ENCODE measurements around the gene C11orf54. TPM values are rescaled to one million over a fixed set of nuclear protein-coding genes. Genes with fewer than 3 reads are reported as not detected.

The C11orf54 gene
- 16.6 and 18.9 TPM in 2 replicates for total RNA-seq (2014; rRNA removed; shearing (Covaris generic))

DNA sequence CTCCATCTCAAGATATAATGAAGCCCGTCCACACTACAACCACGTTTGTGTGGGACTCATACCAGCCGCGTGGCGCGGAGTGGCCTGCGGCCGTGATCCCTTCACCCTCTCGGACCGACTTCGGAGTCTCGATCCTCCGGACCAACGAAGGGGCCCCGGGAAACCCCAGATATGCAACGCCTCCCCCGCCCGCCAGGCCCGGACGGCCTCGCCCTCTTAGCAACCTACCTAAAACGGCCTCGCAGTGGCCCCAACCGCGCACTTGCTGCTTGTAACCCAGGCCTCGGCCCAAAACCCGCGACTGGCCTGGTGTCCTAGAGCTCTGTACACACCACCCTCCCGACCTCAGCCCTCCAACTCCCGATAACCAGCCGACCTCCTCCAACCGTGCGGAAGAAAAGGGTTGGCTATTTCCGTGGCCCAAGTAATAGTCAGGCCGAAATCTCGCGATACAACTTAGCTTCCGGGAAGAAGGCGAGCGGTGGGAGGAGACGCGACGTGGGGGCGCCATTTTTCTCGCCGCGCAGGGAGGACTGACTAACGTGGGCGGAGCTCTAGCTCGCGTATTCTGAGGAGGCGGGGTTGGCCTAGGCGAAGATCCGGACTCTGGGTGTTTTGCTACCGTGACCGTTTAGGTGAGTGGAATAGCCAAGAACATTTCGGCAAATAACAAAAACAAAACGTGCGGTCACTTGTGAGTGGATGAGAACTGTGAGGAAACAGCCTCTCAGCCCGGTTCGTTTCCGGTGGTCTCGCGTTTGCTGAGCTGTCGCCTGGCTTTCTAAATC is at the start of gene C11orf54, which contains the start of gene TAF1D:
Gene C11orf54 (plus strand): TSS at position 579 of the 788 bp plus-strand sequence. CDS start 5,722 bp downstream, outside the sequence.
Gene TAF1D (minus strand): TSS at position 402 of the 788 bp plus-strand sequence. CDS start 2,191 bp downstream, outside the sequence.
- peak; percentile 97 for DNase-seq (ENCODE audit: low read depth)

DNA sequence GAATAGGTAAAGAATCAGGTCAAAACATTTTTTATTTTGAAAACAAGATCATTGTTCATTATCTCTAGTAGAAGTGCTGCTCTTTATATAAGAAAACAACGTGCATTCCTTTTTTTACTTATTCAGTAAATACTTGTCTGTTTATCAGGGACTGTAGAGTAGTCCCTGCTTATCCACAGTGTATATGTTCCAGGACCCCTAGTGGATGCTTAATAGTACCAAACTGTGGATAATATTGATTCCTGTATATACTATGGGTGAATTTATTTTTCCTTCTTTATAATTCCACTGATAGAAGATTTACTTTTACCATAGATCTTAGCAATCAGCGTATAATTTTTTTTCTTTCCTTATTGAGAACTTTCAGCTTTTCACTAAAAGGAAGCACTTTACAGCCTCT is 47.4 kb upstream of the C11orf54 start:
- no peak for DNase-seq (ENCODE audit: low read depth)

DNA sequence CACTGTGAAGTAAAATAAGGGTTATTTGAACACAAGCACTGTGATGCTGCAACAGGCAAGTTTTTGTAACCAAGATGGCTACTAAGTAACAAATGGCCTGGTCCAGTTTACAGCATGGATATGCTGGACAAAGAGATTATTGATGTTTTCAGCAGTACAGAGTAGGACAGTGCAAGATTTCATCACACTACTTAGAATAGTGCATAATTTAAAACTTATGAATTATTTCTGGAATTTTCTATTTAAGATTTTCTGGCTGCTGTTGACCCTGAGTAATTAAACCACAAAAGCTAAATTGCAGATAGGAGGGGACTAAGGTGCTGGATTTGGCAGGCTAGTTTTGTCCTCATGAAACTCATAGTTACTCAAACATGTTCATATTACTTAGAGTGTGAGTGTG is 46.9 kb upstream of the C11orf54 start:
- no peak for DNase-seq (ENCODE audit: low read depth)

DNA sequence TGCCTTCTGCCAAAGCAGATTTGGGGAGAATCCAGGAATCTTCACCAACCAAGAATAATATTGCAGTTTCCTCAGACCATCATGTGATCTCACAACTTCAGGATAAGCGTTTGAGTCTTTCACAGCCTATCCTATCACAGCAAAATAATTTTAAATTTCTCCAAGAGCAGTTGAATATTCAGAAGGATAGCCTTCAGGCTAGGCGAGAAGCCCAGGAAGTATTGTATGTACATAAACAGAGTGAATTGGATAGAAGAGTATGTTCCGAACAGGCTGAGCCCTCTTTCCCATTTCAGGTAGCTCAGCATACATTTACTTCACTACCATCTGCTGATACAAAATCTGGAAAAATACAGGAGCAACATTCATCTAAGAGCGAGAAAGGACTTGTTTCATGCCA is 43.9 kb upstream of the C11orf54 start:
- DNase-seq (ENCODE audit: low read depth) = no peak

DNA sequence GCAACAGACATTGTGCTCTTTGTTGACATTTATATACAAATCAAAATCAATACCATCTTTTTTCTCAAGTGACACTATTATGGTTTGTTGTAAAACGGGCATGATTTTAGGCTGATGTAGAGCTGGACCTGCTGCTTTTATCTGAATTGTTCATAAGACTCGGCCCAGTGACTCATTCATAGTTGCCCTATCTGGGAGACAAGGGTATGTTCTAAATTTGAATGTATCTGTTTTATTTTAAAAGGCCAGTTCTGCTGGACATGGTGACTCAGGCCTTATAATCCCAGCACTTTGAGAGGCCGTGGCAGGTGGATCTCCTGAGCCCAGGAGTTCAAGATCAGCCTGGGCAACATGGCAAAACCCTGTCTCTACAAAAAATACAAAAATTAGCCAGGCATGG is 40.6 kb upstream of the C11orf54 start:
- DNase-seq (ENCODE audit: low read depth) = no peak

DNA sequence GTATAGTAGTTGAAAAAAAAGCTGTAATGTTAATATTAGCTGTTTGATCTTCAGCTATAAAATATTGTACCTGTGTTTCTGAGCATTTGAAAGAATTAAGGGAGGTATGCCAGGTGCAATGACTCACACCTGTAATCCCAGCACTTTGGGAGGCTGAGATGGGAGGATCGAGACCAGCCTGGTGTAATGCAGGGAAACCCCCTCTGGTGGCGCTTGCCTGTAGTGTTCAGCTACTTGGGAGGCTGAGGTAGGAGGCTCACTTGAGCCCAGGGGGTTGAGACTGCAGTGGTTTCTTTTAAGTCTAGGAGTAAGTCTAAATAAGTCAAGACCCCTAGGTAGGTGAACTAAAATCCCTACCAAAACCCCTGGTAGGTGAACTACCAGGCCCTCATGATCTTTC is 37.2 kb upstream of the C11orf54 start:
- DNase-seq (ENCODE audit: low read depth) = no peak

DNA sequence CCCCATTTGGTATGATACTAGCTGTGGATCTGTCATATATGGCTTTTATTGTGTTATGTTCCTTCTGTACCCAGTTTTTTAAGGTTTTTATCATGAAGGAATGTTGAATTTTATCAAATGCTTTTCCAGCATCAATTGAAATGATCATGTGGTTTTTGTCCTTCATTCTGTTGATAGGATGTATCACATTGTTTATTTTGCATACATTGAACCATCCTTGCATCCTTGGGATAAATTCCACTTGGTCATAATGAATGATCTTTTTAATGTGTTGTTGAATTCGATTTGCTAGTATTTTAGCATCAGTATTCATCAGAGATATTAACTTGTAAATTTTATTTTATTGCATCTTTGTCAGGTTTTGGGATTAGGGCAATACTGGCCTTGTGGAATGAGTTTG is 31.2 kb upstream of the C11orf54 start:
- no peak for DNase-seq (ENCODE audit: low read depth)

DNA sequence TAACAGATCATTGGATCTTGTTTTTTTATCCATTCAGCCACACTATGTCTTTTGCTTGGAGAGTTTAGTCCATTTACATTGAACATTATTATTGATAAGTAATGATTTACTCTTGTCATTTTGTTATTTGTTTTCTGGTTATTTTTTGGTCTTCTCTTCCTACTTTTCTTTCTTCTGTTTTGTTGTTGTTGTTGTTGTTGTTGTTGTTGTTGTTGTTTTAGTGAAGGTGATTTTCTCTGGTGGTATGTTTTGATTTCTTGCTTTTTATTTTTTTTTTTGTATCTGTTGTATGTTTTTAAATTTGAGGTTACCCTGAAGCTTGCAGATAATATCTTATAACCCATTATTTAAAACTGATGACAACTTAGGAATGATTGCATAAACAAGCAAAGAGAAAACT is 28.8 kb upstream of the C11orf54 start:
- DNase-seq (ENCODE audit: low read depth) = no peak

DNA sequence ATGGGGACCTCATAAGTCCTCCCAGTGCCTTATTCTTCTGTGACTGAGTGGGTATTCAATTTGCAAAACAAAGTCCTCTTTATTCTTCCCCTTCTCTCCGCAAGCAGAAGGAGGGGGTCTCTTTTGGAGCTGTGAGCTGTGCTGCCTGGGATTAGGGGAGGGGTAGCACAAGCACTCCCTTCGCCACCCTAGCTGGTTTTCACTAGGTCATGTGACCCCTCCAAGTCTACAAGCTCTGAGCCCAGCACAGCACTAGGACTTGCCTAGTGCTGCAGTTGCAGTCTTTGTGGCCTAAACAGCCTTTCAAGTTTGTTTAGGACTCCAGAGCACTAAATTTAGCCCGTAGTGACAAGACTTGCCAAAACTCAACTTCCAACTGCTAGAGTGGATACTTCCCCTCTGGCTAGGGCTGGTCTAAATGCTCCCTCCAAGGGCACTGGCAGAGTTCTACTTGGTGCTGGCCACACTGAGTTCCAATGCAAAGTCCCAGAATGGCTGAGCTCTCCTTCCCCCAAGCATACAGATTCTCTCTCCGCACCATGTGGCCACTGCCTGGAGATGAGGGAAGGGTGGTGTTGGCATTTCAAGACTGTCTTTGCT is 25.6 kb upstream of the C11orf54 start:
- no peak for DNase-seq (ENCODE audit: low read depth)

DNA sequence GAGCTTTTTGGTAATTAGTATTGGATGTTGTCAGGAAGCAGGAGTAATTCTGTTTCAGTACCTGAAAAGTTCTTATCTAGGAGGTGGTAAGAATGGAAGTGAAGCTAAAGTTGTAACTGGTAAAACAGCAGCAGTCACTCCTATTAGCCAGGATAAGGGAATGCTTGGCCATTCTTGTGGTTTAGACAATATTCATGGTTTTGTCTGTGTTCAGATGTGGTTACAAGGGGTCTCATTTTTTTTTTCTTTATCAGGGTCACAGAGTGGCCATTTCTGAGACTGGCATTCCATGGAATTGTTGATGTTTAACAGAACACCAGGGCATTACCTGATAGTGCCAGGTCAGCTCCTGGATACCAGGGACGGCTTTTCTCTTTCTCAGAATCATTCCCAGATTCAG is 24.0 kb upstream of the C11orf54 start:
- DNase-seq (ENCODE audit: low read depth) = no peak

DNA sequence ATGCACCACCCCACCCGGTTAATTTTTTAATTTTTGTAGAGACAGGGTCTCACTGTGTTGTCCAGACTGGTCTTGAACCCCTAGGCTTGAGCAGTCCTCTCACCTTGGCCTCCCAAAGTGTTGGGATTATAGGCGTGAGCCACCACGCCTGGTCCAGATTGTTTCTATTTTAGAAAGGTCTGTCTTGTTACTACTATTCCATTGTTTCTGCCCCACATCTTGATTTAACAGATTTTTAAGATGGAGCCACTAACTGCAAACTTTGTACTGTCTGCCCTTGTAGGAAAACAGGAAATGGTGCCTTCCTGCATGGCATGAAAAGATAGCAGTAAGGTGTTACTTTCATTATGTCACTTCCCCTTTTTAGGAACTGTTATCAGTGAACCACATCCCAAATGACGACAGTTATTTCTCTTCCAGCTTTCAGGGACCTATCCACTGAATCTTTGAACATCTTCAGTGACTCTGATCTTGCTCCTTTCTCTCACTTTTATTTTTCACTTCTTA is 23.4 kb upstream of the C11orf54 start:
- DNase-seq (ENCODE audit: low read depth) = no peak

DNA sequence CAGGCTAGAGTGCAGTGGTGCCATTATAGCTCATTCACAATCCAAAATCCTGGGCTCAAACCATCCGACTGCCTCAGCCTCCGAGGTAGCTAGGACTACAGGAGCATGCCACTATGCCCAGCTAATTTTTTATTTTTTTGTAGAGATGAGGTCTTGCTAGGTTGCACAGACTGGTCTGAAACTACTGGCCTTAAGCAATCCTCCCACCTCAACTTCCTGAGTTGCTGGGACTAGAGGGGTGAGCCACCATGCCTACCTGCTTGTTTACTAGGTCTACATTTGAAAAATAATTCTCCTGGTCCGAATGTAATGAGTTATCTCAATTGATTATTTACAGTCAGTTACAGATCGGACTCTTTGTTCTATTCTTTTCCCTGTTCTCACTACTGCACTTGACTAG is 22.2 kb upstream of the C11orf54 start:
- no peak for DNase-seq (ENCODE audit: low read depth)

DNA sequence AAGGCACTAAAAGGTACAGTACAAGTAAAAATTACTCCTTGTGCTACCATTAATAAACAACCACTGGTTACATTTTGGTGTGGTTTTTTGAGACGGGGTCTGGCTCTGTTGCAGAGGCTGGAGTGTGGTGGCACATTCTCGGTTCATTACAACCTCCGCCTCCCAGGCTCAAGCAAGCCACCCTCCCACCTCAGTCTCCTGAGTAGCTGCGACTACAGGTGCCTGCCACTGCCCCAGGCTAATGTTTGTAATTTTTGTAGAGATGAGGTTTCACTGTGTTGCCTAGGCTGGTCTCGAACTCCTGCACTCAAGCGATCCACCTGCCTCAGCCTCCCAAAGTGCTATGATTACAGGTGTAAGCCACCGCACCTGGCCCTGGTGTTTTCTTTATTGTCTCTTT is 20.9 kb upstream of the C11orf54 start:
- DNase-seq (ENCODE audit: low read depth) = no peak

DNA sequence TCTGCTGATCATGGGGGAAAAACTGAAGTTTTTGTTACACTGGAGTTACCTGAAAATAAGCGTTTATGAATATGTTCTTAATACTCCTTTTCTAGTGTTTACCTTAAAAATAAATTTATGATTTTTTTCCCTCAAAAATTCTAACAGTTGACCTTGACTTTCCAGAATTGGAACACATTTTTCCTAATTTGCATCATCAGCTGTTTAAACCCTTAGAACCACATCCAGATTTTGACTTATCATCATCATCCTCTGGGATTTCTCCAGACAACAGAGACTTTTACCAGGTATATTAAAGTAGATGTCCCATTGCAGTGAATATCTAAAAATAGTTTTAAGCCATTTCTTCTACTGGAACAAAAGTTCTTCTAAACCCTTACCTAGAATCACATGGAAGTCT is 17.4 kb upstream of the C11orf54 start:
- DNase-seq (ENCODE audit: low read depth) = no peak

DNA sequence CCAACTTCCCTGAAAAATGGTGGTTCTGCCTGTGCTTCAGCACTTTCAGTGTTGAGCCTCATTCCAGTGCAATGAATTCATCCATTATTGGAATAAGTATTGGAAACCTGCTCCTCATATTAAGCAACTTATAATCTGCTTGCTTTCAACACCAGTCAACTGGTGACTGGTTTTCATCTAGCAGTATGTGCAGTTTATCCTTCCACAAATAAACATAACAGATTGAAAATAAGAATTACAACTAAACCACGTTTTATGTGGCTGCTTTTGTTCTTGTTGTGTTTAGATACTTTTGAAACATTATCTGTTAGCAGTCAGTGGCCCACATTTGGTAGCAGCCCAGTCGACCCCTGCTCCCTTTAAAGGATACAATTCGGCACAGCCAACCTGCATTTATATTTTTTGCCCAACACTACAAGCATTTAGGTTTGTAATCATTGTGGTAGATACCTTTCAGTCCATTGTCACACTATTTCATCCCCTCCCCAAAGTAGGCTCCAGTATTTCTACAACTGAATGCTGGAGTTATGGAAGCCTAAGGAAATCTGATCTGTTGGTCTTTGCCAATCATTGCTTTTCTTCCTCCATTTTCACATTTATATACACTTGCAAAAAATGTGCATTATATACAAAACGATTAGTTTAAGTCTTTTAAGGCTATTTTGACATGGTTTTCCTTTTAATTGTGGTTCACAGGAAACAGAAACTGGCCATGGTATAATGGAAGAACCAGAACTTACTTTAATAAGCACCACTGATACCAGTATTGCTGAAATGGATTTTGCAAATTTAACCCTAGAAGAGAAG is 13.3 kb upstream of the C11orf54 start:
- no peak for DNase-seq (ENCODE audit: low read depth)

DNA sequence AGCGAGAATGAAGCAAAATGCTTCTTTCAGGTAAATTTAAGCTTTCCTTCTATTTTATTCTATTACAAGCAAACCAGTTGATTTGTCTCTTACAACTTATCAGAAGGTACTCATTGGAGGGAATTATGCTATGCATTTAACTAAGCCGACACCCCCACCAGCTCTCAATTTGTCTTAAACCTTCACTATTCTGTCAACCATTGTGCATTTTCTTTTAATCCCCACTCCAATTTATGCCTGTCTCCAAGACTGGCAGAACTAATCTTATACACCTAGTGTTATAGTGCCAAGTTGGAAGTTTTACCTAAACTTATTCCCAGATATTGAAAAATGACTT is 12.7 kb upstream of the C11orf54 start:
- no peak for DNase-seq (ENCODE audit: low read depth)

DNA sequence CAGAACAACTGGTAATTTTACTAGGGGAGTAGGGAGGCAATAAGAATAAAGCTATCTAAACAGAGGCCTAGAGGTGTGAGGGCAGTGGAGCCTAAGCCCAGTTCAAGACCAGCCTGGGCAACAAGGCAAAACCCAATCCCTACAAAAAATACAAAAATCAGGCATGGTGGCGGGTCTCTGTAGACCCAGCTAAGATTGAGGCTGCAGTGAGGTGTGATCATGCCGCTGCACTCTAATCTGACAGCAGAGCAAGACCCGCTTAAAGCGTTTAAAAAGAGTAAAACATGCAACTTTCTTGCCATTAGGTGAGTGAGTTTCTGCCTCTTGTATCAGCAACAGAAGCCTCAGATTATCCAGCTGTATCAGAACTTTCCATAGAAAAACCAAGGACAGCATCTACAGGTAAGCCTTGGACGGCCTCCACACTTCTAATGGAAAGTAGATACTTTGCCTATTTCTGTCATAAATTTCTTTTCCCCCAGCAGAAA is 12.3 kb upstream of the C11orf54 start:
- DNase-seq (ENCODE audit: low read depth) = no peak

DNA sequence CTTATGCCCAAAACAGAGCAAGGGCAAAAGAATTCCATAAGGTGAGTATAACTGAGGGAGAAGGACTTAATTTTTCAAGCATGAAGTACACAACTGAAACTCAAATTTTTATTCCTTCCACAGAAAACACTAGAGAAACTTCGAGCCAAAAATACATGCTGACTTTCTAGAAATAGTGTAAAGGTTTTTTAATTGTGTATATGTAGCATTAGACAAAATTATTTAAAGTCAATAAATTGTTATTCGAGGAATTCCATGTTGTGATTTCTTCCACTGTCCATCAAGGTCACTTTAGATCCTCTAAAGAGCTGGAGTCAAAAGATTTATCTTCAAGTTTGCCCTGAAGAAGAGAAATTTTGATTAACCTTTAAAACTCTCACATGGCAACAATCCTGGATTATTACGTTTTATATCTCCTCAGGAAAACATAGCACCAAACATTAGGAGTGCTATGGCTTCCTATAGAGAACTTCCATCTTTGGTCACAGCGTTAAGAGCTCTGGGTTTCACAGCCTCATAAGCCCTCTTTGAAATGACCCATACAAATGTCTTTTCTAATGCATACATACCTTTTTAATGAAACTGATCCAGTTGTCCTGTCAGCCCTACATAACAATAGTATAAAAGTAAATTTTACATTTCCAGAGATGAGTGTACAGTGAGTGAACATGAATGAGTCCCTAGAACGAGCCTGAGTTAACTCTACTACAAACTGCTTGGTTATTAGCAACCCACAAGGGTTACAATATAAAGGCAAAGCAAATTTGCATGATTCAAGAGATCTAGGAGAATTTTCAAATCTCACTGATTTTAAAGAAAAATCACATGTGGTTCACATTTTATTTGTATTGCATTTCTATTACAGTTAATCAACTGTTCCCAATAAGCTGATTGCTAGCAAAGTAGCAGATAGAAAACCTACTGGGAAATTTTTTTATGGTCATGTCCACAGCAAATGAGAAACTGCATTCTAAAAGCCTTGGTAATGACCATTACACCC is 11.1 kb upstream of the C11orf54 start:
- no peak for DNase-seq (ENCODE audit: low read depth)

DNA sequence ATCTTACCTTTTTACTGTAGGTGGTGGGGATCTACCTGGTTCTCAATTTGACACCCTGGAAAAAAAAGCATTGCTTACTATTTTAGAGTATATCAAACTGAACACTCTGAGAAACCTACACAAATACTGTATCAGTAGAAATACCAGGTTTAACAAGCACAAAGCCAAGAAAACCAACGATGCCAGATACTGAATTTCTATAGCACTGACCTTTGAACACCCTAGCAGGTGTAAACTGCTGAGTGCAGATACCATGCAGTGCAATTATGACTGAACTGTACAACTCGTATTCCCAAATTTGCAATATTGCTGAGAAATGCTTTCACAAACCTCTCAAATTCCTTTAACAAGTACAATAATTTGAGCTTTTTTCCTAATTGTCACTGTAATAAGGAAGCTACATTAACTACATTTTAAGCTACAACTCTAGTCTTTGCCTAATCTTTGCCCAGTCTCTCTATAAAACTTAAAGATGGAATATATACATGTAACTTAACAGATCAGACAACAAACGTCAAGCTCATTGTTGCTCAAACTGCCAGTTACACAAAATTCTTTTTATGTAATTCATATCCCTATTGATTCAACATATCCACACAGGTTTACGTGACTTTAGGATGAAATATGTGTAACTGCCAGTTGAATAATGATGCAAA is 9.1 kb upstream of the C11orf54 start:
- DNase-seq (ENCODE audit: low read depth) = no peak

DNA sequence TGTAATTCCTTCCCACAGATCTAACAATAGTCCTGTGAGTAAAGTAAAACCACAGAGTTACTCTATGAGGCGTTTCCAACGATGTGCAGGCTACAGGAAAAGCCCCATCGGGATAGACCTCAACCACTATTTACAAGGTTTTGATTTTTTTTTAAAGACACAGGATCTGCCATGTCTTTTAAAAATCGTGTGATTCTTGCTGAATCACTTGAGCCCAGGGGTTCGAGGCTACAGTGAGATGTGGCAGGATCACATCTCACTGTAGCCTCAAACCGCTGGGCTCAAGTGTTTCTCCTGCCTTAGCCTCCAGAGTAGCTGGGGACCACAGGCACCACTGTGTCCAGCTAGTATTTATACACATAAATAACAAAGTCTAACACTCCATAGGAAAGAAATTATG is 8.0 kb upstream of the C11orf54 start:
- DNase-seq (ENCODE audit: low read depth) = no peak

All from RPMI7951 (cell line).